Hematopoietic multipotent progenitor cell treated with erythropoietin and hydrocortisone succinate and interleukin-3 and kit ligand, for 15 days (in vitro differentiated cells): Measurements from ENCODE around the gene CADPS2.

Source experiments
- DNase-seq: peaks from one replicate; pipeline ENCODE4 v3.0.0-alpha.2; 2015; ENCODE audit warnings: low spot score

CADPS2 gene

GRCh38 chr7:122600042-122600441 is 286.2 kb downstream of the CADPS2 start:
- no peak for DNase-seq

GRCh38 chr7:122597277-122597676 is 289.0 kb downstream of the CADPS2 start:
- no peak for DNase-seq

GRCh38 chr7:122595885-122596284 is 290.4 kb downstream of the CADPS2 start:
- no peak for DNase-seq

GRCh38 chr7:122588621-122589020 is 297.6 kb downstream of the CADPS2 start:
- no peak for DNase-seq

- DNase-seq = no peak
Observed at GRCh38 chr7:122584676-122585251, 301.5 kb downstream of the CADPS2 start.

- DNase-seq = no peak
Observed at GRCh38 chr7:122578350-122578749, 307.9 kb downstream of the CADPS2 start.

GRCh38 chr7:122577449-122578003 is 308.7 kb downstream of the CADPS2 start:
- no peak for DNase-seq

- DNase-seq = no peak
Observed at GRCh38 chr7:122572706-122573105, 313.6 kb downstream of the CADPS2 start.

GRCh38 chr7:122561326-122561725 is 324.9 kb downstream of the CADPS2 start:
- DNase-seq = no peak

GRCh38 chr7:122556873-122557542 is 329.3 kb downstream of the CADPS2 start:
- DNase-seq = no peak

GRCh38 chr7:122556219-122556618 is 330.0 kb downstream of the CADPS2 start:
- DNase-seq = no peak

GRCh38 chr7:122553761-122554160 is 332.5 kb downstream of the CADPS2 start:
- DNase-seq = no peak

- DNase-seq = no peak
Observed at GRCh38 chr7:122552769-122553168, 333.5 kb downstream of the CADPS2 start.

GRCh38 chr7:122550545-122550944 is 335.7 kb downstream of the CADPS2 start:
- no peak for DNase-seq

GRCh38 chr7:122549578-122549977 is 336.7 kb downstream of the CADPS2 start:
- DNase-seq = no peak

- DNase-seq = no peak
Observed at GRCh38 chr7:122546496-122546895, 339.8 kb downstream of the CADPS2 start.

- DNase-seq = no peak
Observed at GRCh38 chr7:122544463-122544862, 341.8 kb downstream of the CADPS2 start.

GRCh38 chr7:122543891-122544290 is 342.4 kb downstream of the CADPS2 start:
- no peak for DNase-seq

- DNase-seq = no peak
Observed at GRCh38 chr7:122543166-122543565, 343.1 kb downstream of the CADPS2 start.

GRCh38 chr7:122535086-122535485 is 351.2 kb downstream of the CADPS2 start:
- no peak for DNase-seq

GRCh38 chr7:122532406-122533269 is 353.6 kb downstream of the CADPS2 start:
- no peak for DNase-seq

GRCh38 chr7:122528879-122529481 is 357.3 kb downstream of the CADPS2 start:
- peak; percentile 9 for DNase-seq
